ENCODE data around the gene TMEM200A. TPM values are rescaled to one million over a fixed set of nuclear protein-coding genes. Genes with fewer than 3 reads are reported as not detected.

The TMEM200A gene
- total RNA-seq, 1 experiment from 2014 or later = not detected

- in situ Hi-C loops (cut with HindIII; ENCODE audit: low sequenced_read_pairs) = no loop called here
- no peak for DNase-seq (ENCODE audit: low spot score)
Observed at GRCh38 chr6:130412556-130413290, 46.9 kb downstream of the TMEM200A start.

- no peak for DNase-seq (ENCODE audit: low spot score)
- in situ Hi-C loops (cut with HindIII; ENCODE audit: low sequenced_read_pairs) = no loop called here
Observed at GRCh38 chr6:130417951-130418350, 52.1 kb downstream of the TMEM200A start.

- in situ Hi-C loops (cut with HindIII; ENCODE audit: low sequenced_read_pairs) = no loop called here
- DNase-seq (ENCODE audit: low spot score) = no peak
Observed at GRCh38 chr6:130420911-130421310, 55.1 kb downstream of the TMEM200A start.

GRCh38 chr6:130421585-130421984, 55.8 kb downstream of the TMEM200A start:
- no peak for DNase-seq (ENCODE audit: low spot score)
- in situ Hi-C loops (cut with HindIII; ENCODE audit: low sequenced_read_pairs) = no loop called here

GRCh38 chr6:130423044-130423443, 57.2 kb downstream of the TMEM200A start:
- no peak for DNase-seq (ENCODE audit: low spot score)
- in situ Hi-C loops (cut with HindIII; ENCODE audit: low sequenced_read_pairs) = no loop called here

GRCh38 chr6:130424710-130425109, 58.9 kb downstream of the TMEM200A start:
- DNase-seq (ENCODE audit: low spot score) = no peak
- in situ Hi-C loops (cut with HindIII; ENCODE audit: low sequenced_read_pairs) = no loop called here

- in situ Hi-C loops (cut with HindIII; ENCODE audit: low sequenced_read_pairs) = no loop called here
- no peak for DNase-seq (ENCODE audit: low spot score)
Observed at GRCh38 chr6:130425537-130425936, 59.7 kb downstream of the TMEM200A start.

GRCh38 chr6:130426066-130426721, 60.4 kb downstream of the TMEM200A start:
- in situ Hi-C loops (cut with HindIII; ENCODE audit: low sequenced_read_pairs) = no loop called here
- no peak for DNase-seq (ENCODE audit: low spot score)

- in situ Hi-C loops (cut with HindIII; ENCODE audit: low sequenced_read_pairs) = no loop called here
- DNase-seq (ENCODE audit: low spot score) = no peak
Observed at GRCh38 chr6:130431346-130431852, 65.6 kb downstream of the TMEM200A start.

- in situ Hi-C loops (cut with HindIII; ENCODE audit: low sequenced_read_pairs) = no loop called here
- DNase-seq (ENCODE audit: low spot score) = no peak
Observed at GRCh38 chr6:130432838-130433237, 67.0 kb downstream of the TMEM200A start.

GRCh38 chr6:130434174-130434873, 68.5 kb downstream of the TMEM200A start:
- in situ Hi-C loops (cut with HindIII; ENCODE audit: low sequenced_read_pairs) = no loop called here
- DNase-seq (ENCODE audit: low spot score) = no peak

GRCh38 chr6:130435181-130435580, 69.4 kb downstream of the TMEM200A start:
- in situ Hi-C loops (cut with HindIII; ENCODE audit: low sequenced_read_pairs) = no loop called here
- DNase-seq (ENCODE audit: low spot score) = no peak

- DNase-seq (ENCODE audit: low spot score) = no peak
- in situ Hi-C loops (cut with HindIII; ENCODE audit: low sequenced_read_pairs) = no loop called here
Observed at GRCh38 chr6:130437961-130438360, 72.1 kb downstream of the TMEM200A start.

- in situ Hi-C loops (cut with HindIII; ENCODE audit: low sequenced_read_pairs) = no loop called here
Observed at GRCh38 chr6:130447374-130447773, 81.6 kb downstream of the TMEM200A start.

GRCh38 chr6:130452336-130452735, 86.5 kb downstream of the TMEM200A start:
- DNase-seq (ENCODE audit: low spot score) = no peak
- in situ Hi-C loops (cut with HindIII; ENCODE audit: low sequenced_read_pairs) = no loop called here

More at GRCh38 chr6:130447374-130447773, 81.6 kb downstream of the TMEM200A start:
- DNase-seq (ENCODE audit: low spot score) = no peak

- in situ Hi-C loops (cut with HindIII; ENCODE audit: low sequenced_read_pairs) = no loop called here
- DNase-seq (ENCODE audit: low spot score) = no peak
Observed at GRCh38 chr6:130453230-130453629, 87.4 kb downstream of the TMEM200A start.

GRCh38 chr6:130457605-130458004, 91.8 kb downstream of the TMEM200A start:
- no peak for DNase-seq (ENCODE audit: low spot score)
- in situ Hi-C loops (cut with HindIII; ENCODE audit: low sequenced_read_pairs) = no loop called here

- in situ Hi-C loops (cut with HindIII; ENCODE audit: low sequenced_read_pairs) = no loop called here
- DNase-seq (ENCODE audit: low spot score) = no peak
Observed at GRCh38 chr6:130459316-130459715, 93.5 kb downstream of the TMEM200A start.

GRCh38 chr6:130460934-130461333, 95.1 kb downstream of the TMEM200A start:
- no peak for DNase-seq (ENCODE audit: low spot score)
- in situ Hi-C loops (cut with HindIII; ENCODE audit: low sequenced_read_pairs) = no loop called here
